Measurements from ENCODE around the gene CTSF. TPM values are rescaled to one million over a fixed set of nuclear protein-coding genes. Genes with fewer than 3 reads are reported as not detected.

Gene CTSF
- total and polyA plus RNA-seq, 2 of the 13 experiments (the other 11 are each of a cell fraction or from before 2014, with no cell fraction given): not detected

- no peak for TF ChIP-seq PLSCR1 (CRISPR knock-in tag; IDR thresholded peaks at IDR 0.05; ENCODE audit: borderline replicate concordance)
- TF ChIP-seq ZNF569 (CRISPR knock-in tag; IDR thresholded peaks at IDR 0.05; ENCODE audit: borderline replicate concordance): no peak
- TF ChIP-seq NR2F6 (IDR thresholded peaks at IDR 0.05): no peak
- TF ChIP-seq NR2F6 (CRISPR knock-in tag; IDR thresholded peaks at IDR 0.05): no peak
- TF ChIP-seq CAMTA2 (CRISPR knock-in tag; IDR thresholded peaks at IDR 0.05; ENCODE audit: borderline replicate concordance): no peak
- TF ChIP-seq KLF12 (CRISPR knock-in tag; IDR thresholded peaks at IDR 0.05; ENCODE audit: borderline replicate concordance): no peak
- TF ChIP-seq ZNF232 (CRISPR knock-in tag; IDR thresholded peaks at IDR 0.05; ENCODE audit: borderline replicate concordance): no peak
- no peak for TF ChIP-seq PCBP1 (IDR thresholded peaks at IDR 0.05; ENCODE audit: borderline replicate concordance, low read depth, low read length)
- no peak for TF ChIP-seq ZBTB34 (CRISPR knock-in tag; IDR thresholded peaks at IDR 0.05)
- TF ChIP-seq ZKSCAN1 (IDR thresholded peaks at IDR 0.05; ENCODE audit: low read length): no peak
- TF ChIP-seq ETS1 (CRISPR knock-in tag; IDR thresholded peaks at IDR 0.05): no peak
- no peak for TF ChIP-seq CERS6 (CRISPR knock-in tag; IDR thresholded peaks at IDR 0.05)
- peak; percentile 11; the same call in 1 of the 2 replicates for TF ChIP-seq ZNF431 (CRISPR knock-in tag; IDR thresholded peaks at IDR 0.05; ENCODE audit: borderline replicate concordance, low read depth)
- TF ChIP-seq ISX (CRISPR knock-in tag; conservative IDR thresholded peaks at IDR 0.05): no peak
- TF ChIP-seq SOX13 (IDR thresholded peaks at IDR 0.05): no peak
- TF ChIP-seq SOX13 (CRISPR knock-in tag; conservative IDR thresholded peaks at IDR 0.05 in 1 of 2, IDR thresholded peaks at IDR 0.05 in 1 of 2): no peak
- 0 out of 2 replicates have a peak, but pooled peaks have one; percentile 19 for TF ChIP-seq ELF1 (CRISPR knock-in tag; IDR thresholded peaks at IDR 0.05)
- TF ChIP-seq ELK4 (CRISPR knock-in tag; IDR thresholded peaks at IDR 0.05; ENCODE audit: borderline replicate concordance): no peak
- TF ChIP-seq ARNT2 (CRISPR knock-in tag; IDR thresholded peaks at IDR 0.05; ENCODE audit: low read depth): no peak; the same call in 1 of the 2 replicates
- no peak for TF ChIP-seq ZNF460 (CRISPR knock-in tag; IDR thresholded peaks at IDR 0.05; ENCODE audit: borderline replicate concordance)
- TF ChIP-seq EEA1 (CRISPR knock-in tag; IDR thresholded peaks at IDR 0.05; ENCODE audit: borderline replicate concordance): no peak
- TF ChIP-seq HNRNPK (IDR thresholded peaks at IDR 0.05; ENCODE audit: low read depth, low read length, poor library complexity, severe bottlenecking): peak; percentile 62
- TF ChIP-seq HDAC6 (IDR thresholded peaks at IDR 0.05; ENCODE audit: low read depth, low read length): no peak
Observed at GRCh38 chr11:66617155-66617834, 48.9 kb upstream of the CTSF start (continued).
